IMR-90 (cell line): Measurements from ENCODE around the gene PNPLA2. TPM values are rescaled to one million over a fixed set of nuclear protein-coding genes. Genes with fewer than 3 reads are reported as not detected.

Experiments
- ATAC-seq: fragments of 200-7000 bp; cut with Tn5 transposase; 2 replicates; pipeline ENCODE4 v1.9.1; 2020; ENCODE audit warnings: low read depth, mild to moderate bottlenecking, moderate library complexity
- BruUV-seq: library from RNA; stranded (reverse); fragments of 400-500 nt; replicated peaks from 2 replicates; lab custom pipeline; 2021; lab: Mats Ljungman, UMichigan
- CTCF ChIA-PET: fragments of 300-600 bp; formaldehyde crosslinking; extraction: SDS; loops from one replicate; lab custom pipeline; 2021; ENCODE audit warnings: antibody characterized with exemption; lab: Yijun Ruan, JAX
- POLR2A ChIA-PET: fragments of 300-600 bp; sonication (Branson Sonifier 250); formaldehyde crosslinking; loops from one replicate; lab custom pipeline; 2022; ENCODE audit warnings: antibody characterized with exemption; ENCODE audit not compliant: unreplicated experiment; lab: Charles Lee
- DNase-seq: peaks from one replicate; pipeline ENCODE4 v3.0.0; 2013
- H2AFZ ChIP-seq: replicated peaks from 2 replicates; pipeline ENCODE3; 2013; ENCODE audit warnings: low read length, mild to moderate bottlenecking; ENCODE audit not compliant: poor library complexity
- H2AK5ac ChIP-seq: 2 replicates; pipeline ENCODE4 v1.6.1; 2013; ENCODE audit warnings: low read depth, low read length, inconsistent platforms
- H2AK9ac ChIP-seq: replicated peaks from 2 replicates; pipeline ENCODE3; 2013; ENCODE audit warnings: mild to moderate bottlenecking, low read depth, low read length, moderate library complexity; ENCODE audit not compliant: poor library complexity
- H2BK120ac ChIP-seq: 2 replicates; pipeline ENCODE4 v1.6.1; 2013; ENCODE audit warnings: low read depth, low read length, inconsistent platforms
- H2BK15ac ChIP-seq: 3 replicates; pipeline ENCODE4 v1.6.1; 2013; ENCODE audit warnings: low read depth, low read length, inconsistent platforms
- H2BK20ac ChIP-seq: 2 replicates; pipeline ENCODE4 v1.6.1; 2013; ENCODE audit warnings: low read depth, mild to moderate bottlenecking, inconsistent platforms, low read length, moderate library complexity
- H2BK5ac ChIP-seq: 2 replicates; pipeline ENCODE4 v1.6.1; 2013; ENCODE audit warnings: mild to moderate bottlenecking, low read depth, low read length, inconsistent platforms; ENCODE audit not compliant: poor library complexity, severe bottlenecking
- H3K14ac ChIP-seq: replicated peaks from 2 replicates; pipeline ENCODE4 v1.6.1; 2013; ENCODE audit warnings: low read depth, low read length, inconsistent platforms
- H3K18ac ChIP-seq: 2 replicates; pipeline ENCODE4 v1.6.1; 2013; ENCODE audit warnings: low read depth, low read length, control low read depth
- H3K23ac ChIP-seq: 2 replicates; pipeline ENCODE4 v1.6.1; 2013; ENCODE audit warnings: low read depth, low read length, inconsistent platforms
- H3K27ac ChIP-seq: 2 replicates; pipeline ENCODE4 v1.5.1; 2013; ENCODE audit warnings: mild to moderate bottlenecking, control low read depth, low read length; ENCODE audit not compliant: insufficient read depth
- H3K27me3 ChIP-seq: 2 replicates; pipeline ENCODE4 v1.6.1; 2013; ENCODE audit warnings: low read length; ENCODE audit not compliant: control insufficient read depth, insufficient read depth
- H3K36me3 ChIP-seq: 2 replicates; pipeline ENCODE4 v1.6.1; 2013; ENCODE audit warnings: low read length, mixed read lengths; ENCODE audit not compliant: control insufficient read depth, insufficient read depth
- H3K4ac ChIP-seq: 2 replicates; pipeline ENCODE4 v1.6.1; 2013; ENCODE audit warnings: low read depth, low read length, inconsistent platforms
- H3K4me1 ChIP-seq: 2 replicates; pipeline ENCODE4 v1.6.1; 2013; ENCODE audit warnings: low read length, mixed read lengths; ENCODE audit not compliant: control insufficient read depth, insufficient read depth
- H3K4me2 ChIP-seq: 2 replicates; pipeline ENCODE4 v1.6.1; 2013; ENCODE audit warnings: low read depth, mild to moderate bottlenecking, control low read depth, low read length, moderate library complexity
- H3K4me3 ChIP-seq: 2 replicates; pipeline ENCODE4 v1.5.1; 2013; ENCODE audit warnings: low read depth, mild to moderate bottlenecking, control low read depth, low read length, moderate library complexity; ENCODE audit not compliant: insufficient read depth
- H3K56ac ChIP-seq: 2 replicates; pipeline ENCODE4 v1.6.1; 2013; ENCODE audit warnings: low read length, inconsistent platforms; ENCODE audit not compliant: insufficient read depth; ENCODE audit errors: extremely low read depth
- H3K79me1 ChIP-seq, 2 experiments: 2 replicates each; pipeline ENCODE4 v1.6.1; 2013; ENCODE audit warnings: low read length in 2 of 2, inconsistent platforms in 1 of 2, low read depth in 1 of 2
- H3K9ac ChIP-seq: 2 replicates; pipeline ENCODE4 v1.6.1; 2013; ENCODE audit warnings: low read depth, low read length, control low read depth
- H3K9me1 ChIP-seq: 2 replicates; pipeline ENCODE4 v1.6.1; 2013; ENCODE audit warnings: low read length, inconsistent platforms; ENCODE audit not compliant: insufficient read depth
- H3K9me3 ChIP-seq: 2 replicates; pipeline ENCODE4 v1.6.1; 2013; ENCODE audit warnings: low read length; ENCODE audit not compliant: control insufficient read depth, insufficient read depth
- H4K20me1 ChIP-seq: 2 replicates; pipeline ENCODE4 v1.6.1; 2013; ENCODE audit warnings: low read length, inconsistent platforms; ENCODE audit not compliant: insufficient read depth
- H4K5ac ChIP-seq: 2 replicates; pipeline ENCODE4 v1.6.1; 2013; ENCODE audit warnings: mild to moderate bottlenecking, low read depth, low read length, control low read depth
- H4K8ac ChIP-seq, 2 experiments: 2 replicates each; pipeline ENCODE4 v1.6.1; 2013; ENCODE audit warnings: low read depth in 2 of 2, low read length in 2 of 2, control low read depth in 1 of 2, inconsistent platforms in 1 of 2
- H4K91ac ChIP-seq: 2 replicates; pipeline ENCODE4 v1.6.1; 2013; ENCODE audit warnings: low read depth, low read length, inconsistent platforms; ENCODE audit not compliant: insufficient read depth
- CEBPB ChIP-seq: IDR thresholded peaks from 2 replicates; pipeline ENCODE4 v1.6.1; 2012; ENCODE audit warnings: low read depth, low read length, improper control_type of control experiment
- MAFK ChIP-seq: IDR thresholded peaks from 2 replicates; pipeline ENCODE4 v1.6.1; 2012; ENCODE audit warnings: low read depth, low read length, improper control_type of control experiment
- MAZ ChIP-seq: IDR thresholded peaks from 2 replicates; pipeline ENCODE4 v1.6.1; 2012; ENCODE audit warnings: low read depth, mild to moderate bottlenecking, low read length, improper control_type of control experiment, moderate library complexity, borderline replicate concordance
- MXI1 ChIP-seq: IDR thresholded peaks from 2 replicates; pipeline ENCODE4 v1.6.1; 2012; ENCODE audit warnings: low read depth, mild to moderate bottlenecking, low read length, moderate library complexity, borderline replicate concordance
- NFE2L2 ChIP-seq: fragments of 150-350 bp; IDR thresholded peaks from 2 replicates; pipeline ENCODE4 v1.6.1; 2016; ENCODE audit warnings: low read depth, mild to moderate bottlenecking, low read length
- POLR2A ChIP-seq: IDR thresholded peaks from 2 replicates; pipeline ENCODE4 v1.6.1; 2012; ENCODE audit warnings: mild to moderate bottlenecking, low read depth, low read length
- RAD21 ChIP-seq: IDR thresholded peaks from 2 replicates; pipeline ENCODE4 v1.6.1; 2012; ENCODE audit warnings: low read length, improper control_type of control experiment
- RCOR1 ChIP-seq: IDR thresholded peaks from 2 replicates; pipeline ENCODE4 v1.6.1; 2012; ENCODE audit warnings: mild to moderate bottlenecking, low read length, improper control_type of control experiment; ENCODE audit not compliant: insufficient replicate concordance
- RFX5 ChIP-seq: IDR thresholded peaks from 2 replicates; pipeline ENCODE4 v1.8.0; 2012; ENCODE audit warnings: low read depth, mild to moderate bottlenecking, low read length, moderate library complexity
- whole genome bisulfite sequencing, 2 experiments: methylation state at CpG; one replicate each; pipeline versions ENCODE4 v1.1.5 to v1.1.7; 2013; ENCODE audit warnings: missing lambda C conversion rate in 2 of 2; ENCODE audit not compliant: insufficient read length in 1 of 2; ENCODE audit errors: extremely low coverage in 2 of 2; 5-methylcytosine and 5-hydroxymethylcytosine counted together
- dilution Hi-C: fragments of 300-500 bp; cut with HindIII; formaldehyde crosslinking; loops from one replicate; pipeline ENCODE4 v1.14.3; 2018; ENCODE audit warnings: low sequenced_read_pairs; ENCODE audit not compliant: unreplicated experiment
- in situ Hi-C: fragments of 300-500 bp; cut with MboI; formaldehyde crosslinking; loops from 3 replicates; pipeline ENCODE4 v1.14.3; 2019; ENCODE audit warnings: low sequenced_read_pairs, inconsistent platforms, mixed read lengths
- intact Hi-C: fragments of 100-400 bp; cut with micrococcal nuclease; formaldehyde crosslinking; loops from 2 replicates; pipeline ENCODE4 v1.10.0; 2022
- polyA plus RNA-seq, 3 experiments: library from polyadenylated mRNA; depleted of rRNA; stranded (reverse); fragments of >200 nt; gene quantifications; 2 replicates each; pipeline ENCODE4 v1.2.3, GENCODE V29; 2012; ENCODE audit warnings: low replicate concordance in 1 of 3
- total RNA-seq: library from RNA; depleted of rRNA; stranded (reverse); fragments of >200 nt; gene quantifications from 2 replicates; pipeline ENCODE4 v1.2.3, GENCODE V29; 2012
- TF ChIP-seq, protein P1 (sequence below): conservative IDR thresholded peaks from 2 replicates; pipeline ENCODE4 v1.5.1; 2012; ENCODE audit warnings: mild to moderate bottlenecking, low read depth, low read length, improper control_type of control experiment
- TF ChIP-seq, protein P2 (sequence below): fragments of 150-350 bp; IDR thresholded peaks from 2 replicates; pipeline ENCODE4 v1.6.1; 2017; ENCODE audit warnings: mild to moderate bottlenecking, antibody characterized with exemption, low read length, low read depth

The PNPLA2 gene
- total and polyA plus RNA-seq, 2 of the 4 experiments (the other 2 are of a cell fraction), result 7.0 to 94.3 TPM

DNA sequence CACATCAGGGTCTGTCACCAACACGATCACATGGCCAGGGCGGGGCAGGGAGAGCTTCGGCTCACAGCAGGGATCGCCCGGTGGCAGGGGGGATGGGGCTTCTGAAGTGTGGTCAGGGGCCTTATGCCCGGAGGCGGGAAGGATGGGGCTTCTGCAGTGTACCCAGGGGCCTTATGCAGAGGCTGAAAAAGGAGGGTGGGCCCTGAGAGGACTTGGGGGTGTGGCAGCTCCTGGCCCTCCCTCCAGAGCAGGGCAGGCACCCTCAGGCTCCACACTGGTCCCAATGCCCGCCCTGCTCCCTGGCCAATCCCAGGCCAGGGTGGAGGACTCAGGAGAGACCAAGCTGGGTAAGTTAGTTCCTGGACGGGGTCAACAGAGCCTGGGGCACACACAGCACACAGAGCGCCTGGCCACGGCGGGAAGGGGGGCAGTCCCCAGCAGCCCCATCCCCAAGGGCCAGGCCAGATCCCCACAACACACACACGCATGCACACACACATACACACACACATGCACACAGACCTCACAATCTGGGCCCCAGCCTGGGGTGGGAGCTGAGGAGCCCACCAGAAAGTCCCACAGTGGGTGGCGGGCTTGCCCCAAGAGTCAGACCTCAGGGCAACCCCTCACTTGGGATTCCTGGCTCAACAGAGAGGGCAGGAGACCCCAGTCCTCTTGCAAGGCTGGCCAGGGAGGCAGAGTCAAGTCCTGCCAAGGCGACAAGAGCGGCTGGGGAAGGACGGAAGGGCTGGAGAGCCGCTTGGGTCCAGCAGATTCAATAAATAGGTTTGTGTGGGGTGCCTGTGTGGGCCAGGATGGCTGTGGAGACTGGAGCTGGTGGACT is 27.8 kb upstream of the PNPLA2 start:
- Histone ChIP-seq H2AFZ (no peak overlapping the region), H4K91ac (no peak overlapping the region), H2BK5ac (no peak overlapping the region), H3K79me1 (peaks cover 0 to 21% of the 10 kb centered on the region in 2 experiments; a peak in 2 of 4 replicates), H4K5ac (no peak overlapping the region), H3K9me1 (0 out of 2 replicates have a peak, but pooled peaks cover 3% of the 10 kb centered on the region), H3K36me3 (peaks cover 23% of the 10 kb centered on the region; the same call in 1 of the 2 replicates), H3K4me3 (no peak overlapping the region), H2BK20ac (no peak overlapping the region), H2BK15ac (no peak overlapping the region), H3K18ac (no peak overlapping the region), H4K20me1 (no peaks in the 10 kb centered on the region; the same call in 1 of the 2 replicates), H3K23ac (no peak overlapping the region), H3K27ac (no peak overlapping the region), H3K4ac (no peak overlapping the region), H3K27me3 (no peaks in the 10 kb centered on the region), H2AK5ac (peak overlapping the region; percentile 16), H3K9me3 (no peaks in the 10 kb centered on the region), H2AK9ac (peak overlapping the region; percentile 42), H2BK120ac (no peak overlapping the region), H3K9ac (no peak overlapping the region), H3K4me2 (no peak overlapping the region), H4K8ac (no peak overlapping the region), H3K14ac (no peak overlapping the region), H3K56ac (no peak overlapping the region), H3K4me1 (peaks cover 7% of the 10 kb centered on the region)
- intact Hi-C loops (no loop called here), in situ Hi-C loops (no loop called here), dilution Hi-C loops (no loop called here)
- ATAC-seq, result peak; percentile 64
- no TSS peak for BruUV-seq
- CTCF ChIA-PET, result no interaction called here
- POLR2A ChIA-PET, result no interaction called here
- WGBS, 2 experiments, result 28% methylated on average over 5 of the region's 18 CpGs; no CpG with 5 or more reads in 1 of the 2 experiments
- no peak for DNase-seq
- TF ChIP-seq MAZ, result no peak
- no peak for TF ChIP-seq MAFK
- no peak for TF ChIP-seq RCOR1
- TF ChIP-seq MXI1, result no peak
- no peak for TF ChIP-seq RAD21
- TF ChIP-seq, protein P1, sequence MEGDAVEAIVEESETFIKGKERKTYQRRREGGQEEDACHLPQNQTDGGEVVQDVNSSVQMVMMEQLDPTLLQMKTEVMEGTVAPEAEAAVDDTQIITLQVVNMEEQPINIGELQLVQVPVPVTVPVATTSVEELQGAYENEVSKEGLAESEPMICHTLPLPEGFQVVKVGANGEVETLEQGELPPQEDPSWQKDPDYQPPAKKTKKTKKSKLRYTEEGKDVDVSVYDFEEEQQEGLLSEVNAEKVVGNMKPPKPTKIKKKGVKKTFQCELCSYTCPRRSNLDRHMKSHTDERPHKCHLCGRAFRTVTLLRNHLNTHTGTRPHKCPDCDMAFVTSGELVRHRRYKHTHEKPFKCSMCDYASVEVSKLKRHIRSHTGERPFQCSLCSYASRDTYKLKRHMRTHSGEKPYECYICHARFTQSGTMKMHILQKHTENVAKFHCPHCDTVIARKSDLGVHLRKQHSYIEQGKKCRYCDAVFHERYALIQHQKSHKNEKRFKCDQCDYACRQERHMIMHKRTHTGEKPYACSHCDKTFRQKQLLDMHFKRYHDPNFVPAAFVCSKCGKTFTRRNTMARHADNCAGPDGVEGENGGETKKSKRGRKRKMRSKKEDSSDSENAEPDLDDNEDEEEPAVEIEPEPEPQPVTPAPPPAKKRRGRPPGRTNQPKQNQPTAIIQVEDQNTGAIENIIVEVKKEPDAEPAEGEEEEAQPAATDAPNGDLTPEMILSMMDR, result no peak
- TF ChIP-seq POLR2A, result no peak
- TF ChIP-seq, protein P2, sequence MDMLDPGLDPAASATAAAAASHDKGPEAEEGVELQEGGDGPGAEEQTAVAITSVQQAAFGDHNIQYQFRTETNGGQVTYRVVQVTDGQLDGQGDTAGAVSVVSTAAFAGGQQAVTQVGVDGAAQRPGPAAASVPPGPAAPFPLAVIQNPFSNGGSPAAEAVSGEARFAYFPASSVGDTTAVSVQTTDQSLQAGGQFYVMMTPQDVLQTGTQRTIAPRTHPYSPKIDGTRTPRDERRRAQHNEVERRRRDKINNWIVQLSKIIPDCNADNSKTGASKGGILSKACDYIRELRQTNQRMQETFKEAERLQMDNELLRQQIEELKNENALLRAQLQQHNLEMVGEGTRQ, result no peak
- no peak for TF ChIP-seq RFX5
- TF ChIP-seq NFE2L2, result no peak
- TF ChIP-seq CEBPB, result no peak
